ENCODE results near the gene GABRB2. TPM values are rescaled to one million over a fixed set of nuclear protein-coding genes. Genes with fewer than 3 reads are reported as not detected.

GABRB2 gene
- total RNA-seq, 1 donor from 2014 or later = 71.7 TPM

DNA sequence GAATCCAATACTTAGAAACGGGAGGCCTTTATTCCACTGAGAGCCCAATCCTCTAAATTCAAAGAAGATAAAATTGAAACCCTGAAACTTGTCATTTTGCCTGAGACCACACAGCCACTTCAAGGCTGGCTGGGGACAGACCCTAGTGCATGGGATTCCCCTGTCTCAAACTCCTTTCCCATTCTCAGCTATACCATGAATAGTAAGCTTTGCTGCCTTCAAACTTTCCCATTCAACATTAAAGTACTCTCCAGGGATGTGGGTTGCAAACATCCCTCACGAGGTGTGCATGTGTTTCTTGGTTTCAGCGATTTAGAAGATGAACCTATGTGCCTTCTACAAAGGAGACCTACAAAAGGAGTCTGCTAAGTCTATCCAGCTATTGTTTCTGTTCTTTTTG lies 64.6 kb downstream of the GABRB2 start:
- FAIRE-seq (no peak), DNase-seq (ENCODE audit: low spot score in 2 of 2) (no peak)

- FAIRE-seq (no peak), DNase-seq (ENCODE audit: low spot score in 2 of 2) (no peak)
These were observed 75.1 kb downstream of the GABRB2 start for GRCh38 chr5:161471211-161471950.

DNA sequence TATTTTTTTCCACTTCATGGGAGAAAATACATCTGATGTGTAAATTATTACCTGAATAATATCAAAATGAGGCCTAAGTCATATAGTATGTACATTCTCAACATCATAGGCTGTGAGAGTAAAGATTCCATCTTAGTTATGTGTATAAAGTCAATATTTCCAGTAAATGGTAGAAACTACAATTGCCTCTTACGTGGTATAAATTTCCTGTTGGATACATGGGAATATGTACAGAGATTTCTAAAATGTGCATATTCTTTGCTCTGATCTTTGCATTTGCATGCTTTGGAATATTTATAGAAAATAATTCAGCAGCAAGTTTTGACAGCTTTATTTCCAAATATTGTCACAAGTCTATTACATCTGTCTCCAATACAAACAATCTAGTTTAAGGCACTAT lies 78.8 kb downstream of the GABRB2 start:
- no peak for DNase-seq (ENCODE audit: low spot score in 2 of 2)
- FAIRE-seq = no peak

- DNase-seq (ENCODE audit: low spot score in 2 of 2) (no peak), FAIRE-seq (no peak)
These were observed 85.8 kb downstream of the GABRB2 start for GRCh38 chr5:161460741-161461140.

DNA sequence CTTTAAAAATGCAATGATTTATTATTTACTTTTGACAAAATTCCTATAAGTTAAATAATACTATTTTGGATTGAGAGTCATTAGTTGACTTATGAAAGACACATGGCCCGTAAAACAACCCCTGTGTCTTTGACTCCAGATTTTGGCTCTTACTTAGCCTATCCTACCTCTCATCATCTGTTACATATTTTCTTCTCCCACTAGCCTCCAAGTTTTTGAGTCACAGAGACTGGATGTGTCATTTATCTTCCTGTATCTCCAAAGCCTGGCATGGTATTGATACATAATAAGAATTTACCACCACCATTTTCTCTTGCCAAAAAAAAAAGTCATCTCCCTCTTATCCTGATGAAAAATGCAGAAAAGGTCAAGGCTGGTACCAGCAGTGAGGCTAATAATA lies 99.9 kb downstream of the GABRB2 start:
- no peak for FAIRE-seq
- DNase-seq (ENCODE audit: low spot score in 2 of 2) = no peak

GRCh38 chr5:161442471-161442870 lies 104.1 kb downstream of the GABRB2 start:
- no peak for DNase-seq (ENCODE audit: low spot score in 2 of 2)
- FAIRE-seq = no peak

DNA sequence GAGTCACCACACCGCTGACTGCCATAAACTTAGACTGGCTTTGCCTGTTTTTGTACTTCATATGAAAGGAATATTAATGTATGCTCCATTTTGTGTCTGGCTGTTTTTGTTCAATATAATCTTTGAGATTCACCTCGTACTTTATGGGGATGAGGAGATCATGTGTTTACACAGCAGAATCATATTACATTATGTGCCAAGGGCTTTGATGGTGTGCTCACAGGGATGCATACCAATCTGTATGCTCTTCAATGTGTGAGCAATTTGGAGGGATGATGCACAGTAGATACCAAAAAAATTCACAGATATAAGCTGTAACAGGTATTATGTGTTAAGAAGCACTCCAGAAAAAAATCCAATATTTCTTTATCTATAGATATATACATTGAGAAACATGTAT lies 113.7 kb downstream of the GABRB2 start:
- DNase-seq (ENCODE audit: low spot score in 2 of 2) (no peak), FAIRE-seq (no peak)

GRCh38 chr5:161431963-161432362 lies 114.6 kb downstream of the GABRB2 start:
- no peak for DNase-seq (ENCODE audit: low spot score in 2 of 2)
- no peak for FAIRE-seq

DNA sequence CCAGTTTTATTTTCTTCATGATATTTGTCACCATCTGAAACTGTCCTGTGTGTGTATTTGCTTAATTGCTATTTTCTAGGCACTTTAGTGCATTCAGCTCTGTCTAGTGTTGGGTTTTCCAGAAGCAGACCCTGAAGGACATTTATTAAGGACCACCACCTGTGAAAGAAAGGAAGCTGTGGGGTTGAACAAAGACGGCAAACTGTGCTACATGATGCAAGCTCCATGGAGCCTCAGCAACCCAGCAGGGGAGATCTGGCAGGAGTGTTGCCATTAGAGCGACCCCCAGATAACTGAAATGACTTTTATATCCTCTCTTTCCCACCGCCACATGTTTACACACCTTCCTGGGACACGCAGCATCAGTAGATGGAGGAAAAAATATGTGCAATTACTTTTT lies 125.5 kb downstream of the GABRB2 start:
- DNase-seq (ENCODE audit: low spot score in 2 of 2) (no peak), FAIRE-seq (no peak)

DNA sequence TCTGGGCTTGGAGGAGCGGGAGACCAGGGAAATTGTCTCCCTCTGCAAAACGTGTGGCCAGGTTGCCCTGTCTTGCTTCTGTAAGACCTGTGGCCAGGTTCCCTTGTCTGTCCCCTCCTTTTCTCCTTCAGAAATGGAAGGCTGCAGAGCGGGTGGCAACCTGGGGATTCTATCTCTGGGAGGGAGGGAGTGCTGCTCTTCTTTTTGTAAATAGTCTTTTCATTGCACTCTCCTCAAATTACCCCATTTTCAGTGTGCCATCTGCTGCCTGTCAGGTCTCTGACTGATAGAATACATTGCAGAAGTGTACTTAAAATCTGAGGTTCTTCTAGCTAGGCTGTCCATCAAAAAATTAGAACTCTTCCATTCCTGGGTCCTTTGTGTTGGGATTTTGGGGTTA lies 126.0 kb downstream of the GABRB2 start:
- FAIRE-seq (no peak), DNase-seq (ENCODE audit: low spot score in 2 of 2) (no peak)

GRCh38 chr5:161414896-161415295 lies 131.6 kb downstream of the GABRB2 start:
- DNase-seq (ENCODE audit: low spot score in 2 of 2) = no peak
- FAIRE-seq = no peak

DNA sequence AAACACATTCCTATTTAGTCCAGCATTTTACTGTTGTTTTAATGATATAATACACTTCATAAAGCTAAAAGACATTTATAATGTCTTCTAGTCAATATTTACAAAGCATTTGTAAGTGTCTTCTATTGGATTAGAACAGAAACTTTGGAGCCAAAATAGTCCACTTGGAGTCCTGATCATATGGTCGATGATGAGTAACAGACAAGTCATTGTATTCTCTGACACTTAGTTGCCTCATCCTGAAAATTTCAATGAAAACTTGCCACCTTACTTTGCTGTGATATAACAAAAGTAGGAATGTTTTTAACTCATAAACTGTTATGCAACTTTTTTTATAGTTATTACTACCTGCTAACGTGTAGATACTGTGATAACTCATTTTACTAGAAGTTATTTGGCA lies 132.5 kb downstream of the GABRB2 start:
- FAIRE-seq = no peak
- no peak for DNase-seq (ENCODE audit: low spot score in 2 of 2)

GRCh38 chr5:161412792-161413191 lies 133.7 kb downstream of the GABRB2 start:
- DNase-seq (ENCODE audit: low spot score in 2 of 2) (no peak), FAIRE-seq (no peak)

GRCh38 chr5:161411156-161411555 lies 135.4 kb downstream of the GABRB2 start:
- FAIRE-seq (no peak), DNase-seq (ENCODE audit: low spot score in 2 of 2) (no peak)

DNA sequence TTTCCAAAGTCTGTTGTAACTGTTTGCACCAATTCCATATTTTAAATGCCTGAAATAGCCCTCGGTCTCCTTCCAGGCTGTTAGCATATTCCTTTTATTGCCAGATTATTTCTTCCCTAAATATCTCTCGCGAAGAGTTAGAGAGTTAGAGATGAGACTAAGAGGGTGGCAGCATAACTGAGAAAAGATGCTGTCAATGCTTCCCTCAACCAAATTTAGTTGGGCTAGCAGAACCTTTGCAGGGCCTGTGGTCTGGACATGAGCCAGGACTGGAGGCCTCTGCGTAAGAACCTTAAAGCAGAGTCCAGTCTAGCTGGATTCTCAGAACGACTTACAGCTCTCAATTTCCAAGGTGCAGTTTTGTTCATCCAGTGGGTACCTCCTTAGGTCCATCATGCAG lies 135.9 kb downstream of the GABRB2 start:
- FAIRE-seq (no peak), DNase-seq (ENCODE audit: low spot score in 2 of 2) (peak in 1 of 2 donors; percentile 1)

- DNase-seq (ENCODE audit: low spot score in 2 of 2) (no peak), FAIRE-seq (no peak)
These were observed 137.1 kb downstream of the GABRB2 start for GRCh38 chr5:161409471-161409870.

DNA sequence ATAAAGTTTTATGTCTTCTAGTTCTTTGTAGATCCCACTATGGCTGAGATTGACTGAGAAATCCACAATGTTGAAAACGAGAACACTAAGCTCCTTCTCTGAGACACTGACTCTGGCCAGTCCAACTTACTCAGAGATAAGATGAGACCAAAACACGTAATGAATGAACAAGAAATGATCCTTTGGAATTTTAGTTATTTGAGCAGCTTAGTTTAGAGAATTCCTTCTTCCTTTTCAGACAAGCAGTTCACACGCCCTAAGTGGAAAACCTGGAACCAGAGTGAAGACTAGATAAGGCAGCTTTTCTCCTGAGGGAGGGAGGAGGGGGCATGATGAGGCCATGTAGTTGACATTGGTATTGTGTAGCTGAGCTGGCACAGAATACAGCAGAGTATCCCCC lies 139.6 kb downstream of the GABRB2 start:
- DNase-seq (ENCODE audit: low spot score in 2 of 2) (no peak), FAIRE-seq (no peak)

GRCh38 chr5:161403996-161404395 lies 142.5 kb downstream of the GABRB2 start:
- FAIRE-seq = no peak
- no peak for DNase-seq (ENCODE audit: low spot score in 2 of 2)

DNA sequence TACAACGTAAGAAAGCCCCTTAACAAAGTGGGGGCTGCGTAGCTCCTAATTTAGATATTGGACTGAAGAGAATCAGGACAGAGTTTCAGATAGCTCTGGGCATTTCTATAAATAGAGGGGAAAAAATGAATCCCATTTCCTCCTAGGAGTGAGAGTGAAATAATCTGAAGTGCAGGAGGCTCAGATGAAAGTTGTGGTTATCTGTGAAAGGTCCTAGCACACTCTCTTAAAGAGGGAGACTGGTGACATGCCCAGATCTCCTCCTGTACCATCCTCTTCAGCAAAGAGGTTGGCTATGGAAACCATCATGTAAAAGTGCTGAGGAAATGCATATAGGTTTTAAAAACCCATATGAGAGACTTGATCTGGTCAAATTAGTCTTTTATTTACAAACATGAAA lies 143.4 kb downstream of the GABRB2 start:
- FAIRE-seq (no peak), DNase-seq (ENCODE audit: low spot score in 2 of 2) (no peak)

DNA sequence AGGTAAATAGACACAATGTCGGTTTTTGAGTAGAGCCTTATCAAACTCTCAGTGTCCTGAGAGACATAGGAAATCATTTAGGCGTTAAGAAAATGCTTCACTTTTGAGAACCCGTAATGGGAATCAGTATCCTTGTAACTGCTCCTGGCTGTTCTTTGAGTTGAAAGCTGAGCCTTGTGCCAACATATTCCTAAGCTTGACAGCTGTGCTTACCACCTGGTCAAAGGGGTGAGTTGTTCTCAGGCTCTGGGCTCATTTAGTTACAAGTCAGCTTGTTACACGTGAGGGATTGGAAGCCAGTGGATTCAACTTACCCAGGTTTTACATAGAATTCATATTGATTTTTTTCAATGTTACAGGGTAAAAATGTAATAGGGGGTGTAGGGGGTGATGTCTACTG lies 145.9 kb downstream of the GABRB2 start:
- no peak for FAIRE-seq
- DNase-seq (ENCODE audit: low spot score in 2 of 2) = no peak

GRCh38 chr5:161399996-161400562 lies 146.4 kb downstream of the GABRB2 start:
- FAIRE-seq (no peak), DNase-seq (ENCODE audit: low spot score in 2 of 2) (no peak)

- FAIRE-seq (no peak), DNase-seq (ENCODE audit: low spot score in 2 of 2) (no peak)
These were observed 149.1 kb downstream of the GABRB2 start for GRCh38 chr5:161397448-161397847.

- no peak for DNase-seq (ENCODE audit: low spot score in 2 of 2)
- no peak for FAIRE-seq
These were observed 150.4 kb downstream of the GABRB2 start for GRCh38 chr5:161396171-161396570.
